HG03558 (cell line): ENCODE results near the gene AKT3.

Source experiments
- ATAC-seq: cut with Tn5 transposase; IDR thresholded peaks from one replicate; pipeline ENCODE4 v1.9.1; 2021; ENCODE audit warnings: moderate number of reproducible peaks; ENCODE audit not compliant: unreplicated experiment; ENCODE audit errors: extremely low read depth

The AKT3 gene

GRCh38 chr1:243496806-243497205 is 353.2 kb downstream of the AKT3 start:
- ATAC-seq = no peak

GRCh38 chr1:243496187-243496646 is 353.8 kb downstream of the AKT3 start:
- ATAC-seq = no peak

GRCh38 chr1:243495442-243496186 is 354.4 kb downstream of the AKT3 start:
- no peak for ATAC-seq

GRCh38 chr1:243494741-243495431 is 355.2 kb downstream of the AKT3 start:
- no peak for ATAC-seq

GRCh38 chr1:243493156-243494129 is 356.6 kb downstream of the AKT3 start:
- no peak for ATAC-seq

- no peak for ATAC-seq
Observed at GRCh38 chr1:243490748-243491686, 359.0 kb downstream of the AKT3 start.

GRCh38 chr1:243489681-243490546 is 360.1 kb downstream of the AKT3 start:
- ATAC-seq = no peak

- ATAC-seq = no peak
Observed at GRCh38 chr1:243489158-243489527, 360.9 kb downstream of the AKT3 start.

GRCh38 chr1:243488459-243489157 is 361.4 kb downstream of the AKT3 start:
- ATAC-seq = no peak

GRCh38 chr1:243487649-243488227 is 362.3 kb downstream of the AKT3 start:
- no peak for ATAC-seq

GRCh38 chr1:243487036-243487648 is 362.9 kb downstream of the AKT3 start:
- ATAC-seq = no peak

- ATAC-seq = no peak
Observed at GRCh38 chr1:243483952-243484351, 366.1 kb downstream of the AKT3 start.

GRCh38 chr1:243483071-243483771 is 366.8 kb downstream of the AKT3 start:
- no peak for ATAC-seq

GRCh38 chr1:243482141-243483022 is 367.7 kb downstream of the AKT3 start:
- no peak for ATAC-seq

- ATAC-seq = no peak
Observed at GRCh38 chr1:243481101-243481500, 368.9 kb downstream of the AKT3 start.
